HCT116 (cell line): ENCODE results near the gene GSTM5. TPM values are rescaled to one million over a fixed set of nuclear protein-coding genes. Genes with fewer than 3 reads are reported as not detected.

ENCODE experiments used
- ATAC-seq: fragments of 200-7000 bp; cut with Tn5 transposase; 2 replicates; pipeline ENCODE4 v1.9.1; 2020; ENCODE audit warnings: mild to moderate bottlenecking, moderate library complexity
- BruUV-seq: library from RNA; stranded (reverse); fragments of 400-500 nt; replicated peaks from 2 replicates; lab custom pipeline; 2021; lab: Mats Ljungman, UMichigan
- CTCF ChIA-PET: fragments of 300-600 bp; sonication (Branson Sonifier 250); formaldehyde crosslinking; loops from one replicate; lab custom pipeline; 2021; ENCODE audit warnings: antibody characterized with exemption; lab: Charles Lee
- POLR2A ChIA-PET: fragments of 300-600, 350-600 bp; sonication (Branson Sonifier 250); formaldehyde crosslinking; loops from one replicate; lab custom pipeline; 2021; ENCODE audit warnings: antibody characterized with exemption; lab: Charles Lee
- RAD21 ChIA-PET, 2 experiments: fragments of 300-600 bp; sonication (Branson Sonifier 250); formaldehyde crosslinking; loops; one replicate each; lab custom pipeline; 2023; ENCODE audit warnings: low total read pairs in 2 of 2; ENCODE audit not compliant: uncharacterized antibody in 2 of 2, unreplicated experiment in 2 of 2, low non-redundant PET in 1 of 2; lab: Charles Lee
- DNase-seq: peaks from one replicate; pipeline ENCODE4 v3.0.0-alpha.2; 2010; ENCODE audit warnings: low read depth, low spot score
- H2AFZ ChIP-seq: fragments of 200-600 bp; shearing (Covaris generic), sonication (generic); 2 replicates; pipeline ENCODE4 v1.6.1; 2017; ENCODE audit warnings: low read depth, mixed run types, mixed read lengths, antibody characterized with exemption, low read length; ENCODE audit not compliant: poor library complexity, severe bottlenecking
- H3K27ac ChIP-seq: 2 replicates; pipeline ENCODE4 v1.5.1; 2012; ENCODE audit warnings: low read depth, low read length
- H3K27me3 ChIP-seq: fragments of 200-600 bp; sonication (generic); 2 replicates; pipeline ENCODE4 v1.6.1; 2016; ENCODE audit warnings: mixed run types, low read length, mixed read lengths; ENCODE audit not compliant: insufficient read depth
- H3K36me3 ChIP-seq, 2 experiments: fragments of 200-500 bp in 1 of 2; fragments of 200-600 bp in 1 of 2; sonication (Bioruptor generic) in 1 of 2; sonication (generic) in 1 of 2; 2 replicates each; pipeline versions ENCODE4 v1.5.1 to v1.6.1; 2014 to 2016; ENCODE audit warnings: low read length in 2 of 2, inconsistent platforms in 1 of 2, mixed read lengths in 1 of 2, mixed run types in 1 of 2; ENCODE audit not compliant: insufficient read depth in 2 of 2, control insufficient read depth in 1 of 2
- H3K4me1 ChIP-seq, 2 experiments: fragments of 200-600 bp in 1 of 2; sonication (generic) in 1 of 2; 2 replicates each; pipeline versions ENCODE4 v1.5.1 to v1.6.1; 2012 to 2017; ENCODE audit warnings: low read length in 2 of 2, inconsistent platforms in 1 of 2, mild to moderate bottlenecking in 1 of 2, mixed read lengths in 1 of 2, mixed run types in 1 of 2, moderate library complexity in 1 of 2; ENCODE audit not compliant: insufficient read depth in 2 of 2, control insufficient read depth in 1 of 2
- H3K4me2 ChIP-seq: fragments of 200-600 bp; sonication (generic); 2 replicates; pipeline ENCODE4 v1.6.1; 2017; ENCODE audit warnings: mixed run types, low read length, mixed read lengths
- H3K4me3 ChIP-seq, 2 experiments: fragments of 200-600 bp in 1 of 2; sonication (generic) in 1 of 2; replicated peaks in 1 of 2; 2 replicates each; pipeline ENCODE4 v1.5.1; 2011 to 2016; ENCODE audit warnings: low read length in 2 of 2, control low read depth in 1 of 2, low read depth in 1 of 2, mild to moderate bottlenecking in 1 of 2, mixed read lengths in 1 of 2, mixed run types in 1 of 2
- H3K79me2 ChIP-seq: fragments of 200-600 bp; sonication (generic); 2 replicates; pipeline ENCODE4 v1.6.1; 2017; ENCODE audit warnings: mild to moderate bottlenecking, mixed run types, low read length, moderate library complexity, mixed read lengths; ENCODE audit not compliant: insufficient read depth
- H3K9ac ChIP-seq: fragments of 200-600 bp; sonication (generic); 2 replicates; pipeline ENCODE4 v1.6.1; 2016; ENCODE audit warnings: low read length, mixed read lengths
- H3K9me2 ChIP-seq: fragments of 200-600 bp; sonication (generic), shearing (Covaris generic); 2 replicates; pipeline ENCODE4 v1.6.1; 2017; ENCODE audit warnings: mixed run types, mild to moderate bottlenecking, moderate library complexity; ENCODE audit not compliant: insufficient read depth
- H3K9me3 ChIP-seq, 2 experiments: fragments of 200-500 bp in 1 of 2; fragments of 200-600 bp in 1 of 2; sonication (Bioruptor generic) in 1 of 2; sonication (generic) in 1 of 2; 2 replicates each; pipeline ENCODE4 v1.6.1; 2014 to 2017; ENCODE audit warnings: low read length in 2 of 2, mixed read lengths in 2 of 2, inconsistent platforms in 1 of 2, low read depth in 1 of 2, mild to moderate bottlenecking in 1 of 2, mixed run types in 1 of 2, moderate library complexity in 1 of 2; ENCODE audit not compliant: control insufficient read depth in 1 of 2, insufficient read depth in 1 of 2
- H4K20me1 ChIP-seq: fragments of 200-600 bp; sonication (generic), shearing (Covaris generic); 2 replicates; pipeline ENCODE4 v1.6.1; 2017; ENCODE audit warnings: mixed run types, mild to moderate bottlenecking, moderate library complexity; ENCODE audit not compliant: insufficient read depth
- ATF3 ChIP-seq: IDR thresholded peaks from 2 replicates; pipeline ENCODE4 v1.6.1; 2012
- CEBPB ChIP-seq: IDR thresholded peaks from 2 replicates; pipeline ENCODE4 v1.6.1; 2012; ENCODE audit warnings: low read depth
- ELF1 ChIP-seq: IDR thresholded peaks from 2 replicates; pipeline ENCODE4 v1.6.1; 2012; ENCODE audit warnings: low read depth, borderline replicate concordance
- EZH2 ChIP-seq: fragments of 200-600 bp; sonication (generic); IDR thresholded peaks from 2 replicates; pipeline ENCODE4 v1.6.1; 2017; ENCODE audit warnings: antibody characterized with exemption, mixed run types
- EZH2phosphoT487 ChIP-seq: fragments of 200-600 bp; IDR thresholded peaks from 2 replicates; pipeline ENCODE4 v1.6.1; 2018; ENCODE audit warnings: antibody characterized with exemption, borderline replicate concordance
- FOSL1 ChIP-seq: IDR thresholded peaks from 2 replicates; pipeline ENCODE4 v1.6.1; 2012; ENCODE audit warnings: low read depth
- MAX ChIP-seq: IDR thresholded peaks from 2 replicates; pipeline ENCODE4 v1.6.1; 2012
- POLR2A ChIP-seq: IDR thresholded peaks from 2 replicates; pipeline ENCODE4 v1.7.0; 2011; ENCODE audit warnings: borderline replicate concordance; ENCODE audit not compliant: insufficient read depth, insufficient read length; ENCODE audit errors: extremely low read depth
- POLR2AphosphoS5 ChIP-seq: IDR thresholded peaks from 2 replicates; pipeline ENCODE4 v1.6.1; 2011; ENCODE audit warnings: mild to moderate bottlenecking, low read depth, low read length, moderate library complexity
- SIN3A ChIP-seq: IDR thresholded peaks from 2 replicates; pipeline ENCODE4 v1.6.1; 2012; ENCODE audit warnings: low read depth
- SRF ChIP-seq: IDR thresholded peaks from 2 replicates; pipeline ENCODE4 v1.6.1; 2012; ENCODE audit warnings: low read depth
- TCF7L2 ChIP-seq: IDR thresholded peaks from 2 replicates; pipeline ENCODE4 v1.7.0; 2011; ENCODE audit warnings: borderline replicate concordance, inconsistent platforms; ENCODE audit not compliant: insufficient read depth, insufficient read length; ENCODE audit errors: extremely low read depth
- YY1 ChIP-seq: IDR thresholded peaks from 2 replicates; pipeline ENCODE4 v1.6.1; 2011; ENCODE audit warnings: low read length, low read depth, moderate library complexity, mild to moderate bottlenecking; ENCODE audit not compliant: insufficient replicate concordance; ENCODE audit errors: extremely low read depth
- ZBTB33 ChIP-seq: IDR thresholded peaks from 2 replicates; pipeline ENCODE4 v1.6.1; 2011; ENCODE audit warnings: mild to moderate bottlenecking, low read length, moderate library complexity; ENCODE audit not compliant: insufficient replicate concordance; ENCODE audit errors: extremely low read depth
- ZFX ChIP-seq: fragments of 450-650 bp; IDR thresholded peaks from 2 replicates; pipeline ENCODE4 v1.6.1; 2017
- ZNF274 ChIP-seq: fragments of 200-500 bp; sonication (Bioruptor generic); IDR thresholded peaks from 2 replicates; pipeline ENCODE4 v1.6.1; 2014; ENCODE audit warnings: mild to moderate bottlenecking, low read depth, low read length, inconsistent platforms
- intact Hi-C: fragments of 100-400 bp; cut with micrococcal nuclease; formaldehyde crosslinking; loops from 2 replicates; pipeline ENCODE4 v1.10.0; 2022
- total RNA-seq: library from RNA; stranded (reverse); gene quantifications from one replicate; pipeline ENCODE4 v1.2.1, GENCODE V29; 2021; ENCODE audit not compliant: unreplicated experiment

The GSTM5 gene
- total RNA-seq, 1 experiment from 2014 or later: not detected

GRCh38 chr1:109724933-109725332, 12.9 kb downstream of the GSTM5 start:
- Histone ChIP-seq H4K20me1 (no peaks in the 10 kb centered on the region), H3K27me3 (no peaks in the 10 kb centered on the region), H3K9me3 (no peaks in the 10 kb centered on the region), H2AFZ (no peak overlapping the region), H3K79me2 (no peaks in the 10 kb centered on the region), H3K9me2 (no peaks in the 10 kb centered on the region), H3K27ac (no peak overlapping the region), H3K9ac (no peak overlapping the region), H3K4me2 (no peak overlapping the region), H3K4me1 (peaks cover 0 to under 1% of the 10 kb centered on the region in 2 experiments; a peak in 1 of 4 replicates), H3K36me3 (no peaks in the 10 kb centered on the region), H3K4me3 (no peak overlapping the region)
- TF ChIP-seq POLR2A (no peak), SIN3A (no peak), MAX (no peak), ZFX (no peak), SRF (no peak), POLR2AphosphoS5 (no peak)
- ChIA-PET POLR2A (no interaction called here), CTCF (no interaction called here), RAD21 (no interaction called here)
- no peak for ATAC-seq
- no TSS peak for BruUV-seq
- no peak for DNase-seq
- intact Hi-C loops: no loop called here

- ChIA-PET POLR2A (no interaction called here), CTCF (no interaction called here), RAD21 (no interaction called here)
- Histone ChIP-seq H3K9me3 (no peaks in the 10 kb centered on the region), H3K79me2 (no peaks in the 10 kb centered on the region), H4K20me1 (no peaks in the 10 kb centered on the region), H3K27ac (no peak overlapping the region), H3K36me3 (no peaks in the 10 kb centered on the region), H3K27me3 (no peaks in the 10 kb centered on the region), H2AFZ (no peak overlapping the region), H3K4me3 (no peak overlapping the region), H3K9me2 (no peaks in the 10 kb centered on the region), H3K9ac (no peak overlapping the region), H3K4me2 (no peak overlapping the region), H3K4me1 (no peaks in the 10 kb centered on the region)
- ATAC-seq (no peak), DNase-seq (no peak)
- intact Hi-C loops: no loop called here
- BruUV-seq: no TSS peak
- TF ChIP-seq ZNF274: no peak
- no peak for TF ChIP-seq ATF3
- no peak for TF ChIP-seq EZH2
- TF ChIP-seq ELF1: no peak
- TF ChIP-seq CEBPB: no peak
- no peak for TF ChIP-seq YY1
- no peak for TF ChIP-seq ZBTB33
- no peak for TF ChIP-seq SIN3A
- no peak for TF ChIP-seq EZH2phosphoT487
- TF ChIP-seq FOSL1: no peak
- no peak for TF ChIP-seq TCF7L2
- TF ChIP-seq MAX: no peak
- TF ChIP-seq ZFX: no peak
- no peak for TF ChIP-seq POLR2A
- TF ChIP-seq, all 23 proteins: peak for 0
Measured at GRCh38 chr1:109725510-109725909, 13.5 kb downstream of the GSTM5 start.
